CD4-positive, alpha-beta T cell treated with Interleukin-1 beta for 1 hour (primary cell): ENCODE measurements around the gene CEBPZOS.
A peak's percentile ranks its signal among the peaks of the same experiment; 100 is the strongest.

Experiments
- DNase-seq, 2 donors: peaks; one replicate each; pipeline ENCODE4 v3.0.0-alpha.2; 2020 to 2022

The CEBPZOS gene

GRCh38 chr2:37196320-37197195 is at the start of gene CEBPZOS:
TSS of gene CEBPZOS (plus strand) at chr2:37196496. CDS start at chr2:37199705, 3,209 bp downstream.
- DNase-seq, result peak; percentile 90 to 93

- no peak for DNase-seq
Measured at GRCh38 chr2:37148325-37148724, 48.0 kb upstream of the CEBPZOS start.

GRCh38 chr2:37149626-37150322 is 46.5 kb upstream of the CEBPZOS start:
- peak in 1 of 2 donors; percentile 44 for DNase-seq

- DNase-seq, result no peak
Measured at GRCh38 chr2:37153224-37153623, 43.1 kb upstream of the CEBPZOS start.

- no peak for DNase-seq
Measured at GRCh38 chr2:37154785-37155184, 41.5 kb upstream of the CEBPZOS start.

- DNase-seq, result peak in 1 of 2 donors; percentile 12
Measured at GRCh38 chr2:37156071-37156856, 40.0 kb upstream of the CEBPZOS start.

GRCh38 chr2:37156857-37157714 is 39.2 kb upstream of the CEBPZOS start, which contains the start of gene EIF2AK2:
TSS of gene EIF2AK2 (minus strand) at chr2:37156980. CDS start at chr2:37147806, 9,174 bp downstream.
- DNase-seq, result peak; percentile 81 to 85

- DNase-seq, result no peak
Measured at GRCh38 chr2:37164757-37165156, 31.5 kb upstream of the CEBPZOS start.

- DNase-seq, result no peak
Measured at GRCh38 chr2:37167636-37168180, 28.6 kb upstream of the CEBPZOS start.

- peak; percentile 29 to 53 for DNase-seq
Measured at GRCh38 chr2:37168217-37168981, 27.9 kb upstream of the CEBPZOS start.

- DNase-seq, result no peak
Measured at GRCh38 chr2:37171624-37171950, 24.7 kb upstream of the CEBPZOS start.

GRCh38 chr2:37173741-37174140 is 22.6 kb upstream of the CEBPZOS start:
- no peak for DNase-seq

- no peak for DNase-seq
Measured at GRCh38 chr2:37180006-37180639, 16.2 kb upstream of the CEBPZOS start.

GRCh38 chr2:37180640-37181039 is 15.7 kb upstream of the CEBPZOS start:
- DNase-seq, result no peak

GRCh38 chr2:37181726-37182684 is 14.3 kb upstream of the CEBPZOS start:
- no peak for DNase-seq

GRCh38 chr2:37188570-37188969 is 7.7 kb upstream of the CEBPZOS start, which contains the start of gene SULT6B1:
TSS of gene SULT6B1 (minus strand) at chr2:37188670. CDS start at chr2:37188640, 30 bp downstream.
- DNase-seq, result no peak

- DNase-seq, result peak in 1 of 2 donors; percentile 13
Measured at GRCh38 chr2:37189452-37190153, 6.7 kb upstream of the CEBPZOS start.

GRCh38 chr2:37190290-37190689 is 6.0 kb upstream of the CEBPZOS start:
- DNase-seq, result no peak

GRCh38 chr2:37191253-37191652 is 5.0 kb upstream of the CEBPZOS start:
- DNase-seq, result no peak
